GM23338 (cell line): ENCODE data around the gene DPP10. TPM values are rescaled to one million over a fixed set of nuclear protein-coding genes. Genes with fewer than 3 reads are reported as not detected.

Experiments used
- ATAC-seq: fragments of 200-7000 bp; cut with Tn5 transposase; 3 replicates; pipeline ENCODE4 v1.9.1; 2020
- DNase-seq: peaks from one replicate; pipeline ENCODE4 v3.0.0-alpha.2; 2015; ENCODE audit warnings: low spot score
- H2AFZ ChIP-seq: fragments of 200-600 bp; sonication (generic); 2 replicates; pipeline ENCODE4 v1.8.0; 2016; ENCODE audit warnings: antibody characterized with exemption, mild to moderate bottlenecking, moderate library complexity
- H3F3A ChIP-seq: fragments of 200-600 bp; sonication (generic); replicated peaks from 2 replicates; pipeline ENCODE4 v1.8.0; 2017; ENCODE audit warnings: antibody characterized with exemption, mixed run types, low read depth
- H3K27ac ChIP-seq: fragments of 200-600 bp; sonication (generic); 2 replicates; pipeline ENCODE4 v1.6.1; 2016; ENCODE audit warnings: low read depth
- H3K27me3 ChIP-seq: fragments of 200-600 bp; sonication (generic); 2 replicates; pipeline ENCODE4 v1.8.0; 2016; ENCODE audit warnings: mild to moderate bottlenecking, mixed run types, moderate library complexity; ENCODE audit not compliant: insufficient read depth
- H3K36me3 ChIP-seq: fragments of 200-600 bp; sonication (generic); 2 replicates; pipeline ENCODE4 v1.8.0; 2016; ENCODE audit warnings: mild to moderate bottlenecking; ENCODE audit not compliant: insufficient read depth
- H3K4me1 ChIP-seq: fragments of 200-600 bp; sonication (generic); 2 replicates; pipeline ENCODE4 v1.8.0; 2016; ENCODE audit warnings: mild to moderate bottlenecking, moderate library complexity; ENCODE audit not compliant: insufficient read depth
- H3K4me2 ChIP-seq: fragments of 200-600 bp; sonication (generic); 2 replicates; pipeline ENCODE4 v1.7.1; 2017; ENCODE audit warnings: mixed run types
- H3K4me3 ChIP-seq: fragments of 200-600 bp; sonication (generic); 2 replicates; pipeline ENCODE4 v1.6.1; 2016; ENCODE audit warnings: mixed run types
- H3K79me2 ChIP-seq: fragments of 200-600 bp; sonication (generic); replicated peaks from 2 replicates; pipeline ENCODE4 v1.8.0; 2017; ENCODE audit warnings: mild to moderate bottlenecking; ENCODE audit not compliant: insufficient read depth
- H3K9me2 ChIP-seq: fragments of 200-600 bp; sonication (generic); 2 replicates; pipeline ENCODE4 v1.8.0; 2017; ENCODE audit not compliant: insufficient read depth
- H4K20me1 ChIP-seq: fragments of 200-600 bp; sonication (generic); replicated peaks from 2 replicates; pipeline ENCODE4 v1.8.0; 2017; ENCODE audit warnings: mild to moderate bottlenecking; ENCODE audit not compliant: insufficient read depth
- H3K27ac Mint-ChIP-seq: 2 replicates; pipeline ENCODE4 v1.8.0; 2020; ENCODE audit warnings: inconsistent platforms, mild to moderate bottlenecking, moderate library complexity, mixed read lengths
- H3K27me3 Mint-ChIP-seq: 3 replicates; pipeline ENCODE4 v1.8.0; 2022; ENCODE audit warnings: low read depth, mild to moderate bottlenecking, moderate library complexity, mixed read lengths, inconsistent platforms; ENCODE audit not compliant: insufficient read depth, poor library complexity
- H3K36me3 Mint-ChIP-seq: 3 replicates; pipeline ENCODE4 v1.8.0; 2021; ENCODE audit warnings: low read depth, mild to moderate bottlenecking, inconsistent platforms, moderate library complexity, mixed read lengths
- H3K4me1 Mint-ChIP-seq: 3 replicates; pipeline ENCODE4 v1.8.0; 2020; ENCODE audit warnings: mild to moderate bottlenecking, inconsistent platforms, mixed read lengths
- H3K4me3 Mint-ChIP-seq: 3 replicates; pipeline ENCODE4 v1.8.0; 2021; ENCODE audit warnings: moderate library complexity, mild to moderate bottlenecking, inconsistent platforms, mixed read lengths
- H3K9me3 Mint-ChIP-seq: 3 replicates; pipeline ENCODE4 v1.8.0; 2020; ENCODE audit warnings: moderate library complexity, mild to moderate bottlenecking, inconsistent platforms, mixed read lengths
- CREB1 ChIP-seq: fragments of 250-450 bp; sonication (Bioruptor Pico); IDR thresholded peaks from 2 replicates; pipeline ENCODE4 v1.5.0; 2020; ENCODE audit warnings: low read depth, mild to moderate bottlenecking, moderate library complexity
- ETS1 ChIP-seq: IDR thresholded peaks from 2 replicates; pipeline ENCODE4 v1.6.1; 2016; ENCODE audit warnings: antibody characterized with exemption
- JUNB ChIP-seq: IDR thresholded peaks from one replicate; pipeline ENCODE4 v1.6.1; 2016; ENCODE audit warnings: antibody characterized with exemption; ENCODE audit not compliant: unreplicated experiment
- NANOG ChIP-seq: IDR thresholded peaks from 2 replicates; pipeline ENCODE4 v1.6.1; 2016; ENCODE audit warnings: antibody characterized with exemption, borderline replicate concordance
- POLR2AphosphoS5 ChIP-seq: IDR thresholded peaks from 2 replicates; pipeline ENCODE4 v1.6.1; 2016; ENCODE audit warnings: antibody characterized with exemption, low read depth
- STAT1 ChIP-seq: IDR thresholded peaks from one replicate; pipeline ENCODE4 v1.6.1; 2016; ENCODE audit warnings: antibody characterized with exemption; ENCODE audit not compliant: unreplicated experiment
- ZNF114 ChIP-seq: fragments of 250-450 bp; sonication (Bioruptor Pico); IDR thresholded peaks from 2 replicates; pipeline ENCODE4 v1.5.0; 2020; ENCODE audit warnings: mild to moderate bottlenecking, moderate library complexity
- polyA plus RNA-seq: library from polyadenylated mRNA; unstranded; fragments of >200 nt; fragmentation: Nextera tagmentation; extraction: Ambion mirVana; gene quantifications from 2 replicates; pipeline ENCODE4 v1.2.1, GENCODE V29; 2016
- total RNA-seq: library from RNA; depleted of rRNA; stranded (reverse); fragments of >200 nt; shearing (Covaris generic); gene quantifications from 2 replicates; pipeline ENCODE4 v1.2.3, GENCODE V29; 2014
- TF ChIP-seq, protein P1 (sequence below): IDR thresholded peaks from one replicate; pipeline ENCODE4 v1.6.1; 2018; ENCODE audit warnings: antibody characterized with exemption; ENCODE audit not compliant: unreplicated experiment
- TF ChIP-seq, protein P2 (sequence below): fragments of 250-450 bp; sonication (Bioruptor Pico); IDR thresholded peaks from 2 replicates; pipeline ENCODE4 v1.5.0; 2020; ENCODE audit warnings: mild to moderate bottlenecking, moderate library complexity

Gene DPP10
- total and polyA plus RNA-seq, 2 experiments from 2014 or later, result 3.6 to 14.8 TPM

GRCh38 chr2:114724454-114724853 lies 282.0 kb downstream of the DPP10 start:
- H3K4me3 Mint-ChIP-seq, result no peak overlapping the region
- DNase-seq (no peak), ATAC-seq (no peak)
- no peaks in the 10 kb centered on the region for H3K27me3 Mint-ChIP-seq
- peaks cover 9% of the 10 kb centered on the region; the same call in 2 of the 3 replicates for H3K9me3 Mint-ChIP-seq
- no peak overlapping the region for H3K27ac ChIP-seq
- no peaks in the 10 kb centered on the region for H3K36me3 Mint-ChIP-seq
- H4K20me1 ChIP-seq, result no peaks in the 10 kb centered on the region
- no peaks in the 10 kb centered on the region for H3K79me2 ChIP-seq
- TF ChIP-seq JUNB (no peak), CREB1 (CRISPR knock-in tag) (no peak), STAT1 (no peak), ETS1 (no peak), NANOG (no peak), POLR2AphosphoS5 (no peak)
- no peak overlapping the region for H3K4me2 ChIP-seq
- peak overlapping the region; percentile 79; the same call in 1 of the 2 replicates for H2AFZ ChIP-seq
- H3K27ac Mint-ChIP-seq, result no peak overlapping the region
- H3K27me3 ChIP-seq, result no peaks in the 10 kb centered on the region
- no peaks in the 10 kb centered on the region for H3K36me3 ChIP-seq
- H3F3A ChIP-seq, result no peaks in the 10 kb centered on the region
- H3K4me1 Mint-ChIP-seq, result peaks cover 3% of the 10 kb centered on the region; the same call in 1 of the 3 replicates
- no peak overlapping the region for H3K4me3 ChIP-seq
- H3K4me1 ChIP-seq, result peaks cover 12% of the 10 kb centered on the region; the same call in 1 of the 2 replicates
- H3K9me2 ChIP-seq, result no peaks in the 10 kb centered on the region

GRCh38 chr2:114727012-114727411 lies 284.6 kb downstream of the DPP10 start:
- peaks cover 12% of the 10 kb centered on the region; the same call in 1 of the 2 replicates for H3K4me1 ChIP-seq
- H3K36me3 Mint-ChIP-seq, result no peaks in the 10 kb centered on the region
- H3K9me2 ChIP-seq, result no peaks in the 10 kb centered on the region
- TF ChIP-seq, protein P1, sequence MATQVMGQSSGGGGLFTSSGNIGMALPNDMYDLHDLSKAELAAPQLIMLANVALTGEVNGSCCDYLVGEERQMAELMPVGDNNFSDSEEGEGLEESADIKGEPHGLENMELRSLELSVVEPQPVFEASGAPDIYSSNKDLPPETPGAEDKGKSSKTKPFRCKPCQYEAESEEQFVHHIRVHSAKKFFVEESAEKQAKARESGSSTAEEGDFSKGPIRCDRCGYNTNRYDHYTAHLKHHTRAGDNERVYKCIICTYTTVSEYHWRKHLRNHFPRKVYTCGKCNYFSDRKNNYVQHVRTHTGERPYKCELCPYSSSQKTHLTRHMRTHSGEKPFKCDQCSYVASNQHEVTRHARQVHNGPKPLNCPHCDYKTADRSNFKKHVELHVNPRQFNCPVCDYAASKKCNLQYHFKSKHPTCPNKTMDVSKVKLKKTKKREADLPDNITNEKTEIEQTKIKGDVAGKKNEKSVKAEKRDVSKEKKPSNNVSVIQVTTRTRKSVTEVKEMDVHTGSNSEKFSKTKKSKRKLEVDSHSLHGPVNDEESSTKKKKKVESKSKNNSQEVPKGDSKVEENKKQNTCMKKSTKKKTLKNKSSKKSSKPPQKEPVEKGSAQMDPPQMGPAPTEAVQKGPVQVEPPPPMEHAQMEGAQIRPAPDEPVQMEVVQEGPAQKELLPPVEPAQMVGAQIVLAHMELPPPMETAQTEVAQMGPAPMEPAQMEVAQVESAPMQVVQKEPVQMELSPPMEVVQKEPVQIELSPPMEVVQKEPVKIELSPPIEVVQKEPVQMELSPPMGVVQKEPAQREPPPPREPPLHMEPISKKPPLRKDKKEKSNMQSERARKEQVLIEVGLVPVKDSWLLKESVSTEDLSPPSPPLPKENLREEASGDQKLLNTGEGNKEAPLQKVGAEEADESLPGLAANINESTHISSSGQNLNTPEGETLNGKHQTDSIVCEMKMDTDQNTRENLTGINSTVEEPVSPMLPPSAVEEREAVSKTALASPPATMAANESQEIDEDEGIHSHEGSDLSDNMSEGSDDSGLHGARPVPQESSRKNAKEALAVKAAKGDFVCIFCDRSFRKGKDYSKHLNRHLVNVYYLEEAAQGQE, result no peak
- no peak for TF ChIP-seq CREB1 (CRISPR knock-in tag)
- TF ChIP-seq ZNF114 (CRISPR knock-in tag), result no peak
- TF ChIP-seq, protein P2, sequence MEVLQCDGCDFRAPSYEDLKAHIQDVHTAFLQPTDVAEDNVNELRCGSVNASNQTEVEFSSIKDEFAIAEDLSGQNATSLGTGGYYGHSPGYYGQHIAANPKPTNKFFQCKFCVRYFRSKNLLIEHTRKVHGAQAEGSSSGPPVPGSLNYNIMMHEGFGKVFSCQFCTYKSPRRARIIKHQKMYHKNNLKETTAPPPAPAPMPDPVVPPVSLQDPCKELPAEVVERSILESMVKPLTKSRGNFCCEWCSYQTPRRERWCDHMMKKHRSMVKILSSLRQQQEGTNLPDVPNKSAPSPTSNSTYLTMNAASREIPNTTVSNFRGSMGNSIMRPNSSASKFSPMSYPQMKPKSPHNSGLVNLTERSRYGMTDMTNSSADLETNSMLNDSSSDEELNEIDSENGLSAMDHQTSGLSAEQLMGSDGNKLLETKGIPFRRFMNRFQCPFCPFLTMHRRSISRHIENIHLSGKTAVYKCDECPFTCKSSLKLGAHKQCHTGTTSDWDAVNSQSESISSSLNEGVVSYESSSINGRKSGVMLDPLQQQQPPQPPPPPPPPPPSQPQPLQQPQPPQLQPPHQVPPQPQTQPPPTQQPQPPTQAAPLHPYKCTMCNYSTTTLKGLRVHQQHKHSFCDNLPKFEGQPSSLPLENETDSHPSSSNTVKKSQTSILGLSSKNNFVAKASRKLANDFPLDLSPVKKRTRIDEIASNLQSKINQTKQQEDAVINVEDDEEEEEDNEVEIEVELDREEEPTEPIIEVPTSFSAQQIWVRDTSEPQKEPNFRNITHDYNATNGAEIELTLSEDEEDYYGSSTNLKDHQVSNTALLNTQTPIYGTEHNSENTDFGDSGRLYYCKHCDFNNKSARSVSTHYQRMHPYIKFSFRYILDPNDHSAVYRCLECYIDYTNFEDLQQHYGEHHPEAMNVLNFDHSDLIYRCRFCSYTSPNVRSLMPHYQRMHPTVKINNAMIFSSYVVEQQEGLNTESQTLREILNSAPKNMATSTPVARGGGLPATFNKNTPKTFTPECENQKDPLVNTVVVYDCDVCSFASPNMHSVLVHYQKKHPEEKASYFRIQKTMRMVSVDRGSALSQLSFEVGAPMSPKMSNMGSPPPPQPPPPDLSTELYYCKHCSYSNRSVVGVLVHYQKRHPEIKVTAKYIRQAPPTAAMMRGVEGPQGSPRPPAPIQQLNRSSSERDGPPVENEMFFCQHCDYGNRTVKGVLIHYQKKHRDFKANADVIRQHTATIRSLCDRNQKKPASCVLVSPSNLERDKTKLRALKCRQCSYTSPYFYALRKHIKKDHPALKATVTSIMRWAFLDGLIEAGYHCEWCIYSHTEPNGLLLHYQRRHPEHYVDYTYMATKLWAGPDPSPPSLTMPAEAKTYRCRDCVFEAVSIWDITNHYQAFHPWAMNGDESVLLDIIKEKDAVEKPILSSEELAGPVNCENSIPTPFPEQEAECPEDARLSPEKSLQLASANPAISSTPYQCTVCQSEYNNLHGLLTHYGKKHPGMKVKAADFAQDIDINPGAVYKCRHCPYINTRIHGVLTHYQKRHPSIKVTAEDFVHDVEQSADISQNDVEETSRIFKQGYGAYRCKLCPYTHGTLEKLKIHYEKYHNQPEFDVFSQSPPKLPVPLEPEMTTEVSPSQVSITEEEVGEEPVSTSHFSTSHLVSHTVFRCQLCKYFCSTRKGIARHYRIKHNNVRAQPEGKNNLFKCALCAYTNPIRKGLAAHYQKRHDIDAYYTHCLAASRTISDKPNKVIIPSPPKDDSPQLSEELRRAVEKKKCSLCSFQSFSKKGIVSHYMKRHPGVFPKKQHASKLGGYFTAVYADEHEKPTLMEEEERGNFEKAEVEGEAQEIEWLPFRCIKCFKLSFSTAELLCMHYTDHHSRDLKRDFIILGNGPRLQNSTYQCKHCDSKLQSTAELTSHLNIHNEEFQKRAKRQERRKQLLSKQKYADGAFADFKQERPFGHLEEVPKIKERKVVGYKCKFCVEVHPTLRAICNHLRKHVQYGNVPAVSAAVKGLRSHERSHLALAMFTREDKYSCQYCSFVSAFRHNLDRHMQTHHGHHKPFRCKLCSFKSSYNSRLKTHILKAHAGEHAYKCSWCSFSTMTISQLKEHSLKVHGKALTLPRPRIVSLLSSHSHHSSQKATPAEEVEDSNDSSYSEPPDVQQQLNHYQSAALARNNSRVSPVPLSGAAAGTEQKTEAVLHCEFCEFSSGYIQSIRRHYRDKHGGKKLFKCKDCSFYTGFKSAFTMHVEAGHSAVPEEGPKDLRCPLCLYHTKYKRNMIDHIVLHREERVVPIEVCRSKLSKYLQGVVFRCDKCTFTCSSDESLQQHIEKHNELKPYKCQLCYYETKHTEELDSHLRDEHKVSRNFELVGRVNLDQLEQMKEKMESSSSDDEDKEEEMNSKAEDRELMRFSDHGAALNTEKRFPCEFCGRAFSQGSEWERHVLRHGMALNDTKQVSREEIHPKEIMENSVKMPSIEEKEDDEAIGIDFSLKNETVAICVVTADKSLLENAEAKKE (CRISPR knock-in tag), result no peak
- no peak for TF ChIP-seq JUNB
- no peaks in the 10 kb centered on the region for H3K27me3 ChIP-seq
- no peak overlapping the region for H3K4me3 ChIP-seq
- no peak for DNase-seq
- no peaks in the 10 kb centered on the region for H3K36me3 ChIP-seq
- H3K79me2 ChIP-seq, result no peaks in the 10 kb centered on the region
- H3K4me1 Mint-ChIP-seq, result peaks cover 3% of the 10 kb centered on the region; the same call in 1 of the 3 replicates
- no peak for ATAC-seq
- H3K4me2 ChIP-seq, result no peak overlapping the region
- no peaks in the 10 kb centered on the region for H3F3A ChIP-seq
- no peaks in the 10 kb centered on the region for H3K27me3 Mint-ChIP-seq
- no peak overlapping the region for H3K27ac ChIP-seq
- H4K20me1 ChIP-seq, result no peaks in the 10 kb centered on the region
- no peak overlapping the region for H3K27ac Mint-ChIP-seq
- peak overlapping the region; percentile 56; the same call in 1 of the 2 replicates for H2AFZ ChIP-seq
- H3K4me3 Mint-ChIP-seq, result no peak overlapping the region
- H3K9me3 Mint-ChIP-seq, result peaks cover 16% of the 10 kb centered on the region
